ENCODE results near the gene SYT1.
"Not testable (repeated sequence)": the region's sequence is repeated elsewhere in the genome, so short reads cannot be mapped to it uniquely, and the experiment has no call there.

DNA sequence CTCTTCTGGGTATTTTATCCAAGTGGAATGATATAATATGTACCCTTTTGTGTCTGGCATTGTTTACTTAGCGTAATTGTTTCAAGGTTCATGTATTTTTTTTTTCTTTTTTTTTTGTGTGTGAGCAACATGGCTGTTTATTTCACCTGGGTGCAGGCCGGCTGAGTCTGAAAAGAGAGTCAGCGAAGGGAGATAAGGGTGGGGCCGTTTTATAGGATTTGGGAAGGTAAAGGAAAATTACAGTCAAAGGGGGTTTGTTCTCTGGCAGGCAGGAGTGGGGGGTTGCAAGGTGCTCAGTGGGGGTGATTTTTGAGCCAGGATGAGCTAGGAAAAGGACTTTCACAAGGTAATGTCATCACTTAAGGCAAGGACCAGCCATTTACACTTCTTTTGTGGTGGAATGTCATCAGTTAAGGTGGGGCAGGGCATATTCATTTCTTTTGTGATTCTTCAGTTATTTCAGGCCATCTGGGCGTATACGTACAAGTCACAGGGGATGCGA, 24.0 kb upstream of the SYT1 start:
- not testable (repeated sequence) for TF ChIP-seq POLR2A (IDR thresholded peaks at IDR 0.05; ENCODE audit: extremely low read depth, insufficient read length); CTCF (IDR thresholded peaks at IDR 0.05; ENCODE audit: low read depth, low read length); MYC (IDR thresholded peaks at IDR 0.05; ENCODE audit: low read depth, low read length)
- TF ChIP-seq, protein P1, sequence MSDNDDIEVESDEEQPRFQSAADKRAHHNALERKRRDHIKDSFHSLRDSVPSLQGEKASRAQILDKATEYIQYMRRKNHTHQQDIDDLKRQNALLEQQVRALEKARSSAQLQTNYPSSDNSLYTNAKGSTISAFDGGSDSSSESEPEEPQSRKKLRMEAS (IDR thresholded peaks at IDR 0.05; ENCODE audit: low read depth, low read length): not testable (repeated sequence)
